GM12878 (cell line): ENCODE results near the gene ERCC2. TPM values are rescaled to one million over a fixed set of nuclear protein-coding genes. Genes with fewer than 3 reads are reported as not detected.

Source experiments
- ATAC-seq: fragments of 200-7000 bp; cut with Tn5 transposase; 3 replicates; pipeline ENCODE4 v1.9.1; 2020; ENCODE audit warnings: mild to moderate bottlenecking, moderate library complexity
- BruUV-seq: library from RNA; stranded (reverse); fragments of 400-500 nt; replicated peaks from 2 replicates; lab custom pipeline; 2021; lab: Mats Ljungman, UMichigan
- CTCF ChIA-PET: fragments of 300-600 bp; sonication (Branson Sonifier 250); formaldehyde crosslinking; extraction: SDS; loops from one replicate; lab custom pipeline; 2021; ENCODE audit warnings: inconsistent platforms; lab: Yijun Ruan, JAX
- POLR2A ChIA-PET: fragments of 350-600 bp; formaldehyde crosslinking; extraction: SDS; loops from one replicate; lab custom pipeline; 2021; ENCODE audit warnings: inconsistent platforms; lab: Charles Lee
- RAD21 ChIA-PET: fragments of 300-600 bp; sonication (Branson Sonifier 250); formaldehyde crosslinking; loops from one replicate; lab custom pipeline; 2023; ENCODE audit warnings: antibody characterized with exemption; ENCODE audit not compliant: unreplicated experiment; lab: Charles Lee
- SMC1A ChIA-PET: fragments of 300-600 bp; sonication (Branson Sonifier 250); formaldehyde crosslinking; loops from one replicate; lab custom pipeline; 2023; ENCODE audit not compliant: unreplicated experiment, uncharacterized antibody; lab: Charles Lee
- DNase-seq: peaks from one replicate; pipeline ENCODE4 v3.0.0-alpha.2; 2011; ENCODE audit warnings: low read depth, low spot score
- FAIRE-seq: peaks from 3 replicates; lab custom pipeline; 2011; peaks lifted over from hg19 to GRCh38; lab: Jason Lieb, UNC
- H2AFZ ChIP-seq: 2 replicates; pipeline ENCODE4 v1.6.0; 2011; ENCODE audit warnings: low read depth, low read length, control low read depth; ENCODE audit not compliant: control insufficient read depth
- H3K27ac ChIP-seq: 2 replicates; pipeline ENCODE4 v1.5.1; 2011; ENCODE audit warnings: control low read depth; ENCODE audit not compliant: control insufficient read depth, insufficient read depth
- H3K27me3 ChIP-seq, 2 experiments: replicated peaks in 1 of 2; 2 replicates each; pipeline versions ENCODE4 v1.6.0 to v1.6.1; 2011; ENCODE audit warnings: low read length in 1 of 2; ENCODE audit not compliant: control insufficient read depth in 2 of 2, insufficient read depth in 2 of 2
- H3K36me3 ChIP-seq, 2 experiments: 2 replicates each; pipeline ENCODE4 v1.5.1; 2011; ENCODE audit warnings: low read length in 1 of 2; ENCODE audit not compliant: control insufficient read depth in 2 of 2, insufficient read depth in 2 of 2
- H3K4me1 ChIP-seq: 2 replicates; pipeline ENCODE4 v1.6.1; 2011; ENCODE audit warnings: mild to moderate bottlenecking, low read length, moderate library complexity, mixed read lengths; ENCODE audit not compliant: control insufficient read depth, insufficient read depth
- H3K4me2 ChIP-seq: 2 replicates; pipeline ENCODE4 v1.6.0; 2011; ENCODE audit warnings: control low read depth; ENCODE audit not compliant: control insufficient read depth, insufficient read depth
- H3K4me3 ChIP-seq: fragments of 200-600 bp; sonication (generic); 2 replicates; pipeline ENCODE4 v1.5.1; 2016
- H3K79me2 ChIP-seq: 2 replicates; pipeline ENCODE4 v1.6.0; 2011; ENCODE audit warnings: low read length; ENCODE audit not compliant: control insufficient read depth, insufficient read depth
- H3K9ac ChIP-seq: 2 replicates; pipeline ENCODE4 v1.8.0; 2011; ENCODE audit warnings: low read length, control low read depth, mixed read lengths; ENCODE audit not compliant: control insufficient read depth, insufficient read depth
- H3K9me3 ChIP-seq: replicated peaks from 3 replicates; pipeline ENCODE4 v1.5.1; 2011; ENCODE audit warnings: mild to moderate bottlenecking, low read length; ENCODE audit not compliant: control insufficient read depth, insufficient read depth
- H4K20me1 ChIP-seq: 2 replicates; pipeline ENCODE4 v1.6.0; 2011; ENCODE audit not compliant: control insufficient read depth, insufficient read depth
- BCL3 ChIP-seq: IDR thresholded peaks from 2 replicates; pipeline ENCODE4 v1.6.1; 2011; ENCODE audit warnings: borderline replicate concordance, low read depth, mild to moderate bottlenecking, moderate library complexity, low read length; ENCODE audit not compliant: insufficient read depth, poor library complexity, severe bottlenecking
- BRCA1 ChIP-seq: IDR thresholded peaks from 2 replicates; pipeline ENCODE4 v1.6.1; 2011; ENCODE audit warnings: low read depth, low read length, improper control_type of control experiment
- ESRRA ChIP-seq: IDR thresholded peaks from 2 replicates; pipeline ENCODE4 v1.6.1; 2012; ENCODE audit warnings: mild to moderate bottlenecking, low read length, improper control_type of control experiment
- GATAD2B ChIP-seq: fragments of 450-650 bp; conservative IDR thresholded peaks from 2 replicates; pipeline ENCODE4 v1.6.1; 2017; ENCODE audit warnings: low read depth, mild to moderate bottlenecking, moderate library complexity
- IKZF1 ChIP-seq: fragments of 450-650 bp; conservative IDR thresholded peaks from 2 replicates; pipeline ENCODE4 v1.6.1; 2017; ENCODE audit warnings: antibody characterized with exemption, mild to moderate bottlenecking
- RB1 ChIP-seq: fragments of 450-650 bp; formaldehyde crosslinking; IDR thresholded peaks from 2 replicates; pipeline ENCODE4 v1.6.1; 2017; ENCODE audit warnings: mild to moderate bottlenecking, borderline replicate concordance
- RELA ChIP-seq: fragments of 450-650 bp; IDR thresholded peaks from 2 replicates; pipeline ENCODE4 v1.8.0; 2014; ENCODE audit warnings: borderline replicate concordance; ENCODE audit not compliant: partially characterized antibody
- SIX5 ChIP-seq: IDR thresholded peaks from 2 replicates; pipeline ENCODE4 v1.6.1; 2011; ENCODE audit warnings: mild to moderate bottlenecking, low read depth, low read length, moderate library complexity; ENCODE audit not compliant: severe bottlenecking
- WGBS: methylation state at CpG from one replicate; pipeline ENCODE4 v1.1.6; 2016; ENCODE audit warnings: low lambda C conversion rate; ENCODE audit not compliant: insufficient replicate concordance, insufficient coverage; ENCODE audit errors: missing lambda C conversion rate; 5-methylcytosine and 5-hydroxymethylcytosine counted together
- in situ Hi-C: fragments of 300-500 bp; cut with MboI; formaldehyde crosslinking; loops from 9 replicates; pipeline ENCODE4 v1.14.3; 2018; ENCODE audit warnings: mixed read lengths
- intact Hi-C: fragments of 100-400 bp; cut with micrococcal nuclease; formaldehyde crosslinking; loops from one replicate; pipeline ENCODE4 v1.14.2; 2022; ENCODE audit not compliant: unreplicated experiment
- polyA plus RNA-seq, 11 experiments: library from polyadenylated mRNA; depleted of rRNA in 4 of 11; unstranded in 6 of 11; stranded (reverse) in 5 of 11; fragments of >200 nt; fragmentation: Nextera tagmentation in 4 of 11; fragmentation: Illumina TruSeq in 1 of 11; extraction: Ambion mirVana in 4 of 11; extraction: Trizol in 1 of 11; gene quantifications; 1 replicate in 1 of 11; 2 replicates in 10 of 11; pipeline versions ENCODE4 v1.2.1 to v1.2.3, GENCODE V29; 2011 to 2016; ENCODE audit warnings: inconsistent platforms in 2 of 11, missing spikeins in 2 of 11, low read depth in 1 of 11
- total RNA-seq, 4 experiments: library from RNA; depleted of rRNA in 3 of 4; stranded (reverse); fragments of >200 nt in 3 of 4; fragmentation: Illumina TruSeq in 1 of 4; extraction: Trizol in 1 of 4; gene quantifications; 2 replicates each; pipeline versions ENCODE4 v1.2.1 to v1.2.3, GENCODE V29; 2013 to 2021

Gene ERCC2
- total and polyA plus RNA-seq, 10 of the 15 experiments (the other 5 are each of a cell fraction or from before 2014, with no cell fraction given): 1.3 to 40.1 (median 15.6) TPM

GRCh38 chr19:45361608-45362007 lies 8.8 kb downstream of the ERCC2 start:
- no peak for TF ChIP-seq RELA
- peak; percentile 63 for TF ChIP-seq BCL3
- no peak for TF ChIP-seq GATAD2B
- TF ChIP-seq ESRRA: no peak
- no peak for TF ChIP-seq SIX5
- TF ChIP-seq IKZF1: no peak
- no peak for TF ChIP-seq RB1
- no peak for TF ChIP-seq BRCA1
- Histone ChIP-seq H3K4me1 (no peaks in the 10 kb centered on the region), H3K9ac (no peak overlapping the region), H4K20me1 (no peaks in the 10 kb centered on the region), H3K36me3 (peaks cover 0 to 5% of the 10 kb centered on the region in 2 experiments; a peak in 2 of 4 replicates), H3K27ac (no peak overlapping the region), H3K27me3 (no peaks in the 10 kb centered on the region), H2AFZ (no peak overlapping the region), H3K79me2 (no peaks in the 10 kb centered on the region), H3K4me2 (no peak overlapping the region), H3K9me3 (no peaks in the 10 kb centered on the region), H3K4me3 (no peak overlapping the region)
- intact Hi-C loops: no loop called here
- CTCF ChIA-PET: no interaction called here
- in situ Hi-C loops: no loop called here
- 88% methylated on average over 14 of the region's 14 CpGs for WGBS
- RAD21 ChIA-PET: no interaction called here
- POLR2A ChIA-PET: interaction anchor here (0.6 kb wide), 1 partner anchor 14 kb away, joined by 3 read pairs; no protein-coding TSS in a partner anchor
- ATAC-seq (no peak), FAIRE-seq (no peak), DNase-seq (no peak)
- SMC1A ChIA-PET: no interaction called here
- no TSS peak for BruUV-seq
